OCI-LY3 (cell line): Measurements from ENCODE around the gene TEAD1.

ENCODE experiments used
- H2AFZ ChIP-seq: fragments of 200-600, 300-600 bp; shearing (Covaris generic); 2 replicates; pipeline ENCODE4 v1.6.0; 2014; ENCODE audit warnings: antibody characterized with exemption, low read depth, low read length
- H3K27ac ChIP-seq: fragments of 200-600, 300-600 bp; sonication (generic); 2 replicates; pipeline ENCODE4 v1.5.1; 2014; ENCODE audit warnings: mild to moderate bottlenecking, low read length, moderate library complexity, mixed read lengths
- H3K27me3 ChIP-seq: fragments of 200-600, 300-600 bp; sonication (generic); 2 replicates; pipeline ENCODE4 v1.6.1; 2014; ENCODE audit warnings: low read depth, low read length, mixed read lengths
- H3K36me3 ChIP-seq: fragments of 200-600, 300-600 bp; sonication (generic); replicated peaks from 2 replicates; pipeline ENCODE3; 2014; ENCODE audit warnings: low read depth, low read length, mixed read lengths
- H3K4me1 ChIP-seq: fragments of 300-600, 200-600 bp; sonication (generic); 2 replicates; pipeline ENCODE4 v1.6.1; 2014; ENCODE audit warnings: low read length, mixed read lengths
- H3K4me2 ChIP-seq: fragments of 200-600, 300-600 bp; sonication (generic); 2 replicates; pipeline ENCODE4 v1.6.1; 2014; ENCODE audit warnings: low read length, mixed read lengths
- H3K4me3 ChIP-seq: fragments of 300-600, 200-600 bp; sonication (generic); 2 replicates; pipeline ENCODE4 v1.5.1; 2014; ENCODE audit warnings: antibody characterized with exemption, mild to moderate bottlenecking, low read length, moderate library complexity
- H3K79me2 ChIP-seq: fragments of 300-600, 200-600 bp; shearing (Covaris generic); 2 replicates; pipeline ENCODE4 v1.6.1; 2014; ENCODE audit warnings: mild to moderate bottlenecking, low read length, mixed read lengths
- H3K9ac ChIP-seq: fragments of 300-600, 200-600 bp; shearing (Covaris generic); 2 replicates; pipeline ENCODE4 v1.6.0; 2014; ENCODE audit warnings: mild to moderate bottlenecking, low read length, moderate library complexity
- H3K9me3 ChIP-seq: fragments of 200-600, 300-600 bp; shearing (Covaris generic); 2 replicates; pipeline ENCODE4 v1.6.1; 2014; ENCODE audit warnings: low read length, mixed read lengths; ENCODE audit not compliant: insufficient read depth
- H4K20me1 ChIP-seq: fragments of 200-600, 300-600 bp; sonication (generic); 2 replicates; pipeline ENCODE4 v1.6.1; 2016; ENCODE audit warnings: low read length, mixed read lengths; ENCODE audit not compliant: insufficient read depth
- EZH2phosphoT487 ChIP-seq: fragments of 200-600 bp; shearing (Covaris generic); IDR thresholded peaks from 2 replicates; pipeline ENCODE4 v1.6.1; 2018; ENCODE audit warnings: antibody characterized with exemption, mixed run types, low read depth
- TF ChIP-seq, protein P1 (sequence below): fragments of 200-600, 300-600 bp; sonication (generic); IDR thresholded peaks from 2 replicates; pipeline ENCODE4 v1.5.1; 2014; ENCODE audit warnings: antibody characterized with exemption, low read length, low read depth

TEAD1 gene

DNA sequence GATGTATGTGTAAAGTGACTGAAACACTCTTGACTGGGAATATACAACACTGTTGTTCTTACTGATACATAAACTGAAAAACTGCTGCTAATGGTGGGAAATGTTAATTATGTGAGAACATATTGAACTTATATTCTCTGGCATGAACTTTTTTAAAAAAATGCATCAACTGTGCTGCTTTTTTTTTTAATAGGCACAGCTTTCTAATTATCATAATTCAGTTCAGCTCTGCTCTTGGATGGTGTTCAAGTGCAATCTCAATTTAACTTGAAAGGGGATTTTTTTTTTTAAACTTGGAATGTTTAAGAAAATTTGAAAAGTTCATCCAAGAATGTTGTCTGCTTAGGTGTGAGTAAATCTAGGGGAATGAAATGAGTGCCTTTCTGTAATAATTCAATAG lies 5.2 kb downstream of the TEAD1 start:
- H2AFZ ChIP-seq: no peak overlapping the region
- no peaks in the 10 kb centered on the region for H3K36me3 ChIP-seq
- H3K4me1 ChIP-seq: no peaks in the 10 kb centered on the region
- peaks cover 29% of the 10 kb centered on the region for H3K27me3 ChIP-seq
- no peak overlapping the region for H3K27ac ChIP-seq
- no peak overlapping the region for H3K9ac ChIP-seq
- no peaks in the 10 kb centered on the region for H3K79me2 ChIP-seq
- H3K4me3 ChIP-seq: no peak overlapping the region
- H4K20me1 ChIP-seq: no peaks in the 10 kb centered on the region
- H3K4me2 ChIP-seq: no peak overlapping the region
- TF ChIP-seq EZH2phosphoT487: no peak
- TF ChIP-seq, protein P1, sequence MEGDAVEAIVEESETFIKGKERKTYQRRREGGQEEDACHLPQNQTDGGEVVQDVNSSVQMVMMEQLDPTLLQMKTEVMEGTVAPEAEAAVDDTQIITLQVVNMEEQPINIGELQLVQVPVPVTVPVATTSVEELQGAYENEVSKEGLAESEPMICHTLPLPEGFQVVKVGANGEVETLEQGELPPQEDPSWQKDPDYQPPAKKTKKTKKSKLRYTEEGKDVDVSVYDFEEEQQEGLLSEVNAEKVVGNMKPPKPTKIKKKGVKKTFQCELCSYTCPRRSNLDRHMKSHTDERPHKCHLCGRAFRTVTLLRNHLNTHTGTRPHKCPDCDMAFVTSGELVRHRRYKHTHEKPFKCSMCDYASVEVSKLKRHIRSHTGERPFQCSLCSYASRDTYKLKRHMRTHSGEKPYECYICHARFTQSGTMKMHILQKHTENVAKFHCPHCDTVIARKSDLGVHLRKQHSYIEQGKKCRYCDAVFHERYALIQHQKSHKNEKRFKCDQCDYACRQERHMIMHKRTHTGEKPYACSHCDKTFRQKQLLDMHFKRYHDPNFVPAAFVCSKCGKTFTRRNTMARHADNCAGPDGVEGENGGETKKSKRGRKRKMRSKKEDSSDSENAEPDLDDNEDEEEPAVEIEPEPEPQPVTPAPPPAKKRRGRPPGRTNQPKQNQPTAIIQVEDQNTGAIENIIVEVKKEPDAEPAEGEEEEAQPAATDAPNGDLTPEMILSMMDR: no peak
- H3K9me3 ChIP-seq: no peaks in the 10 kb centered on the region

DNA sequence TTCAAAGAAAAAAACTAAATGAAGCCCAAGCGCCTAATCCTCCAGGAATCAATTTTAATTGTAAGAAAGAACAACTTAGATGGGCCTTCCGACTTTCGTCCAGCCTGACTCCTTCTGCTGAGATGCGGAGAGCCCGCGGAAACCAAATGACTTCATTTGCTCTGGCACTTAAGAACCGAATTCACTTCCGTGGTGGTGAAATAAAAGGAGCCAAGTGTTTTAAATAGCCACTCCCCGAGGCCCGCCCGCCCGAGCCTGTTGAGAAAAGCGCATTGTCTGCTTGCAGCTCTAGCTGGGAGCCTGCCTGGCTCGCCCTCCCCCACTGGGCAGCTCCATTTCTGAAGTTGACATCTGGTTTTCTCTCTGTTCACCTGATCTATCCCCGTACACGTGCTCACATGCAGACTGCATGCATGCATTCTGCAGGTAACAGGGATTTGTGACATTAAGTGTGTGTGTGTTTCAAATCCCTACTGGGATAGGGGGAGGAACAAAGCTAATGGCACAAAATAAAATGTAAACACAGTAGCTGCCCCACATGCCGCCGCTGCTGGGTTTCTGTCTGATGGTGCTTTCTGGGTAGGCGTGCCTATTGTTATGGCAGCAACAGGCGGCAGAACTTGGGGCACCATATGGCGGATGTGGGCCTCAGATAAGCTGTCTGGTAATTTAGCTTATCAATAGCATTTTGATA lies 6.2 kb downstream of the TEAD1 start:
- no peaks in the 10 kb centered on the region for H3K79me2 ChIP-seq
- no peaks in the 10 kb centered on the region for H3K4me1 ChIP-seq
- no peaks in the 10 kb centered on the region for H3K9me3 ChIP-seq
- H3K36me3 ChIP-seq: no peaks in the 10 kb centered on the region
- TF ChIP-seq EZH2phosphoT487: no peak
- TF ChIP-seq, protein P1: no peak
- no peak overlapping the region for H2AFZ ChIP-seq
- no peak overlapping the region for H3K4me2 ChIP-seq
- H3K27ac ChIP-seq: no peak overlapping the region
- no peak overlapping the region for H3K9ac ChIP-seq
- H3K27me3 ChIP-seq: peaks cover 29% of the 10 kb centered on the region
- H4K20me1 ChIP-seq: no peaks in the 10 kb centered on the region
- no peak overlapping the region for H3K4me3 ChIP-seq

DNA sequence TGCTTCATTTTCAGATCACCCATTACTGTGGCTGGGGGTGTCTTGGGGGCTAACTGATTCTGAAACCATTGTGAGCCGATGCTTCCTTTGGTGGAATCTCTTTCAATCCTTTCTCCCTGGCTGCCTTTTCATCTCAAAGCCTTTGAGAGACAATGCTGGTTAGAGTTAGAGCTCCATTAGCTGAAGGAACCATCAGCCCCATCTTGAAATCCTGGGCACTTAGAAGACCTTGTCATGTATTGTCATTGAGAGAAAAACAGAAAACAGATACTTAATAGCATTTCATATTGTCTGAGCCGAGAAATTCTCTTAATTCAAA lies 6.7 kb downstream of the TEAD1 start:
- Histone ChIP-seq H4K20me1 (no peaks in the 10 kb centered on the region), H2AFZ (no peak overlapping the region), H3K4me2 (no peak overlapping the region), H3K4me3 (no peak overlapping the region), H3K79me2 (no peaks in the 10 kb centered on the region), H3K27ac (no peak overlapping the region), H3K4me1 (no peaks in the 10 kb centered on the region), H3K36me3 (no peaks in the 10 kb centered on the region), H3K27me3 (peaks cover 29% of the 10 kb centered on the region), H3K9me3 (no peaks in the 10 kb centered on the region), H3K9ac (no peak overlapping the region)
- TF ChIP-seq, protein P1: no peak
- TF ChIP-seq EZH2phosphoT487: no peak

DNA sequence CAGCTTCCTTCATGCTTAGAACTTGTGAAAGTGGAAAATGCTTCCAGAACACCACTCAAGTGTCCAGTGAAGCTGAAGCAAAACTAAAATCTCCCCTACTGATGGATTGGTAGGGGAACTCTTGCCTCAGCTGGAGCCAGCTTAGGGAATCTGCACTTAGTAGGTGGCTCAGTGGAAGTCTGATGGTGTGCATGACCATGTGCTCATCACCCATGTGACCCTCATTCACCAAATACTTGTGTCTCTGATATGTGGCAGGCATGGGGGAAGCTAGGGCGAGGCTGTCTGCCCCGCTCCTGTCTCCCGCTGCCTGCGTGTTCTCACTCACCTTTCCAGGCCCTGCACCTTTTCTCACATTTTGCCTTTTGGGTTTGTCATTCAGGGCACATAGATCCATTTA lies 7.2 kb downstream of the TEAD1 start:
- Histone ChIP-seq H3K4me2 (no peak overlapping the region), H3K9ac (no peak overlapping the region), H3K79me2 (no peaks in the 10 kb centered on the region), H3K4me3 (no peak overlapping the region), H3K36me3 (no peaks in the 10 kb centered on the region), H2AFZ (no peak overlapping the region), H3K4me1 (no peaks in the 10 kb centered on the region), H3K27ac (no peak overlapping the region), H4K20me1 (no peaks in the 10 kb centered on the region), H3K27me3 (peaks cover 25% of the 10 kb centered on the region), H3K9me3 (no peaks in the 10 kb centered on the region)
- TF ChIP-seq, protein P1: no peak
- TF ChIP-seq EZH2phosphoT487: no peak
